PC-3 (cell line): ENCODE data around the gene NOP14.

Source experiments
- EZH2 ChIP-seq: fragments of 300-600 bp; sonication (generic); IDR thresholded peaks from one replicate; pipeline ENCODE4 v1.6.1; 2017; ENCODE audit warnings: antibody characterized with exemption, mild to moderate bottlenecking, low read length; ENCODE audit not compliant: unreplicated experiment
- EZH2phosphoT487 ChIP-seq: fragments of 300-600 bp; sonication (generic); IDR thresholded peaks from 2 replicates; pipeline ENCODE4 v1.6.1; 2018; ENCODE audit warnings: mild to moderate bottlenecking, antibody characterized with exemption, low read length, borderline replicate concordance
- TF ChIP-seq, protein P1 (sequence below): fragments of 300-600 bp; sonication (generic); conservative IDR thresholded peaks from 2 replicates; pipeline ENCODE4 v1.5.1; 2017; ENCODE audit warnings: antibody characterized with exemption, low read depth, mild to moderate bottlenecking, low read length

DNA sequence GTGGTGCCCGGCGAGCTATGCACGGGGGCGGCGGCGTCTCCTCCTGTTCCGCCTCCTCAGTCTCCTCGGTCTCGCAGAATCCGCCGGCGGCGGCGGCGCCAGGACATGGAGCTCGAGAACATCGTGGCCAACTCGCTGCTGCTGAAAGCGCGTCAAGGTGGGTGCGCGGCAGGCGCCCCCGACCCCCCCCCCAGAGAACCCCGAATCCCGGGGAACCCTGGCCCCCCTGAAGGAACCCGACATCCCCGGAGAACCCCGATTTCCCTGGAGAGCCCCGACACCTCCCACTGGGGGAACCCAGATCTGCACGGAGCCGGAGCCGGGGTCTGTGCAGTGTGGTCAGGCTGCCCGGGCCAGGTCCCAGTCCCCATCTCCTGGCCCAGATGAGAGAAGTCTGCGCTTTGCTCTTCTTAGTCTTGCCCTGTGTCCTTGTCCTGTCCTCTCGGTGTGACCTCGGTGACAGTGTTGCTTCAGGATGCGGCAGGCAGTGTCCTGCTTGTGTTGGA is 813 bp upstream of the NOP14 start:
- TF ChIP-seq, protein P1, sequence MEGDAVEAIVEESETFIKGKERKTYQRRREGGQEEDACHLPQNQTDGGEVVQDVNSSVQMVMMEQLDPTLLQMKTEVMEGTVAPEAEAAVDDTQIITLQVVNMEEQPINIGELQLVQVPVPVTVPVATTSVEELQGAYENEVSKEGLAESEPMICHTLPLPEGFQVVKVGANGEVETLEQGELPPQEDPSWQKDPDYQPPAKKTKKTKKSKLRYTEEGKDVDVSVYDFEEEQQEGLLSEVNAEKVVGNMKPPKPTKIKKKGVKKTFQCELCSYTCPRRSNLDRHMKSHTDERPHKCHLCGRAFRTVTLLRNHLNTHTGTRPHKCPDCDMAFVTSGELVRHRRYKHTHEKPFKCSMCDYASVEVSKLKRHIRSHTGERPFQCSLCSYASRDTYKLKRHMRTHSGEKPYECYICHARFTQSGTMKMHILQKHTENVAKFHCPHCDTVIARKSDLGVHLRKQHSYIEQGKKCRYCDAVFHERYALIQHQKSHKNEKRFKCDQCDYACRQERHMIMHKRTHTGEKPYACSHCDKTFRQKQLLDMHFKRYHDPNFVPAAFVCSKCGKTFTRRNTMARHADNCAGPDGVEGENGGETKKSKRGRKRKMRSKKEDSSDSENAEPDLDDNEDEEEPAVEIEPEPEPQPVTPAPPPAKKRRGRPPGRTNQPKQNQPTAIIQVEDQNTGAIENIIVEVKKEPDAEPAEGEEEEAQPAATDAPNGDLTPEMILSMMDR, result no peak
- no peak for TF ChIP-seq EZH2
- TF ChIP-seq EZH2phosphoT487, result no peak
